ENCODE results near the gene LRRC8D. TPM values are rescaled to one million over a fixed set of nuclear protein-coding genes. Genes with fewer than 3 reads are reported as not detected.

LRRC8D gene
- total RNA-seq, 1 donor from 2014 or later = 22.2 TPM

GRCh38 chr1:89954401-89954800, 133.6 kb downstream of the LRRC8D start:
- Histone ChIP-seq H3K4me3 (no peak overlapping the region), H3K36me3 (no peaks in the 10 kb centered on the region), H3K27ac (no peak overlapping the region), H3K4me1 (peaks cover 7% of the 10 kb centered on the region), H3K27me3 (ENCODE audit: low read depth) (no peaks in the 10 kb centered on the region), H3K9me3 (no peaks in the 10 kb centered on the region)
- no peak for TF ChIP-seq CTCF (IDR thresholded peaks at IDR 0.05)
- no peak for ATAC-seq
- no peak for DNase-seq
- intact Hi-C loops (cut with DNase I) = no loop called here

- H3K27ac ChIP-seq = no peak overlapping the region
- no peak for TF ChIP-seq CTCF (IDR thresholded peaks at IDR 0.05)
- H3K27me3 ChIP-seq (ENCODE audit: low read depth) = no peaks in the 10 kb centered on the region
- DNase-seq (no peak), ATAC-seq (no peak)
- H3K4me3 ChIP-seq = no peak overlapping the region
- H3K4me1 ChIP-seq = peaks cover 7% of the 10 kb centered on the region
- H3K36me3 ChIP-seq = no peaks in the 10 kb centered on the region
- H3K9me3 ChIP-seq = no peaks in the 10 kb centered on the region
- intact Hi-C loops (cut with DNase I) = no loop called here
Measured at GRCh38 chr1:89955311-89956205, 134.7 kb downstream of the LRRC8D start.

GRCh38 chr1:89957107-89957506, 136.3 kb downstream of the LRRC8D start:
- no peak for TF ChIP-seq CTCF (IDR thresholded peaks at IDR 0.05)
- intact Hi-C loops (cut with DNase I) = no loop called here
- Histone ChIP-seq H3K27me3 (ENCODE audit: low read depth) (no peaks in the 10 kb centered on the region), H3K4me1 (peaks cover 7% of the 10 kb centered on the region), H3K27ac (no peak overlapping the region), H3K4me3 (no peak overlapping the region), H3K9me3 (no peaks in the 10 kb centered on the region), H3K36me3 (no peaks in the 10 kb centered on the region)
- ATAC-seq (no peak), DNase-seq (no peak)

GRCh38 chr1:89958851-89959654, 138.2 kb downstream of the LRRC8D start:
- Histone ChIP-seq H3K4me1 (no peaks in the 10 kb centered on the region), H3K36me3 (no peaks in the 10 kb centered on the region), H3K27ac (no peak overlapping the region), H3K9me3 (no peaks in the 10 kb centered on the region), H3K4me3 (no peak overlapping the region), H3K27me3 (ENCODE audit: low read depth) (no peaks in the 10 kb centered on the region)
- DNase-seq = no peak
- intact Hi-C loops (cut with DNase I) = no loop called here
- ATAC-seq = no peak
- no peak for TF ChIP-seq CTCF (IDR thresholded peaks at IDR 0.05)

- ATAC-seq (no peak), DNase-seq (no peak)
- intact Hi-C loops (cut with DNase I) = no loop called here
Measured at GRCh38 chr1:89959719-89960118, 138.9 kb downstream of the LRRC8D start.

More at GRCh38 chr1:89959719-89960118, 138.9 kb downstream of the LRRC8D start:
- TF ChIP-seq CTCF (IDR thresholded peaks at IDR 0.05) = no peak
- Histone ChIP-seq H3K9me3 (no peaks in the 10 kb centered on the region), H3K27me3 (ENCODE audit: low read depth) (no peaks in the 10 kb centered on the region), H3K4me3 (no peak overlapping the region), H3K27ac (no peak overlapping the region), H3K36me3 (no peaks in the 10 kb centered on the region), H3K4me1 (no peaks in the 10 kb centered on the region)

Measured in lower lobe of right lung (tissue), 2 donors.